OCI-LY7 (cell line): ENCODE data around the gene EMP1. TPM values are rescaled to one million over a fixed set of nuclear protein-coding genes. Genes with fewer than 3 reads are reported as not detected.

Experiments
- BruUV-seq: library from RNA; stranded (reverse); fragments of 400-500 nt; replicated peaks from 2 replicates; lab custom pipeline; 2021; lab: Mats Ljungman, UMichigan
- CTCF ChIA-PET: fragments of 300-600 bp; sonication (Branson Sonifier 250); formaldehyde crosslinking; loops from one replicate; lab custom pipeline; 2022; ENCODE audit warnings: antibody characterized with exemption; ENCODE audit not compliant: unreplicated experiment; lab: Charles Lee
- POLR2A ChIA-PET: fragments of 300-600 bp; sonication (Branson Sonifier 250); formaldehyde crosslinking; loops from one replicate; lab custom pipeline; 2022; ENCODE audit warnings: antibody characterized with exemption; lab: Charles Lee
- DNase-seq: peaks from one replicate; pipeline ENCODE4 v3.0.0-alpha.2; 2015; ENCODE audit warnings: low spot score
- H2AFZ ChIP-seq: fragments of 200-600 bp; sonication (generic), shearing (Covaris generic); 2 replicates; pipeline ENCODE4 v1.6.1; 2014; ENCODE audit warnings: mild to moderate bottlenecking, antibody characterized with exemption, low read length, moderate library complexity
- H3K27ac ChIP-seq: fragments of 200-600 bp; sonication (generic); 2 replicates; pipeline ENCODE4 v1.5.1; 2014; ENCODE audit warnings: mixed run types, low read depth, mild to moderate bottlenecking, moderate library complexity, low read length, inconsistent platforms; ENCODE audit not compliant: poor library complexity, severe bottlenecking
- H3K36me3 ChIP-seq: fragments of 200-600 bp; sonication (generic); 2 replicates; pipeline ENCODE4 v1.6.1; 2014; ENCODE audit warnings: mild to moderate bottlenecking, antibody characterized with exemption, low read length, moderate library complexity, mixed read lengths; ENCODE audit not compliant: insufficient read depth
- H3K4me1 ChIP-seq: fragments of 200-600 bp; sonication (generic); 2 replicates; pipeline ENCODE4 v1.5.1; 2014; ENCODE audit warnings: mild to moderate bottlenecking, low read length; ENCODE audit not compliant: insufficient read depth, poor library complexity, severe bottlenecking
- H3K4me2 ChIP-seq: fragments of 200-600 bp; sonication (generic); 2 replicates; pipeline ENCODE4 v1.6.1; 2014; ENCODE audit warnings: mild to moderate bottlenecking, low read length
- H3K4me3 ChIP-seq: fragments of 200-600 bp; sonication (generic); 2 replicates; pipeline ENCODE4 v1.5.1; 2014; ENCODE audit warnings: mild to moderate bottlenecking, low read depth, low read length; ENCODE audit not compliant: poor library complexity, severe bottlenecking
- H3K79me2 ChIP-seq: fragments of 200-600 bp; sonication (generic); 2 replicates; pipeline ENCODE4 v1.6.1; 2016; ENCODE audit warnings: low read depth, mild to moderate bottlenecking, low read length, moderate library complexity, mixed read lengths; ENCODE audit not compliant: insufficient read depth
- H3K9me2 ChIP-seq: fragments of 200-600 bp; sonication (generic); 2 replicates; pipeline ENCODE4 v1.6.1; 2016; ENCODE audit warnings: mild to moderate bottlenecking, low read length, mixed read lengths; ENCODE audit not compliant: insufficient read depth
- H3K9me3 ChIP-seq: fragments of 200-600 bp; sonication (generic); 2 replicates; pipeline ENCODE4 v1.6.1; 2014; ENCODE audit warnings: mild to moderate bottlenecking, mixed run types, low read length, mixed read lengths
- H4K20me1 ChIP-seq: fragments of 200-600 bp; sonication (generic); 2 replicates; pipeline ENCODE4 v1.6.1; 2014; ENCODE audit warnings: mild to moderate bottlenecking, antibody characterized with exemption, low read length, moderate library complexity, mixed read lengths; ENCODE audit not compliant: insufficient read depth
- EZH2phosphoT487 ChIP-seq: fragments of 200-600 bp; sonication (generic); IDR thresholded peaks from 2 replicates; pipeline ENCODE4 v1.6.1; 2018; ENCODE audit warnings: low read depth, borderline replicate concordance, mild to moderate bottlenecking, mixed run types, antibody characterized with exemption, low read length, moderate library complexity, mixed read lengths
- intact Hi-C: fragments of 100-400 bp; cut with micrococcal nuclease; formaldehyde crosslinking; loops from one replicate; pipeline ENCODE4 v1.10.0; 2022; ENCODE audit not compliant: unreplicated experiment
- total RNA-seq, 2 experiments: library from RNA; depleted of rRNA in 1 of 2; stranded (reverse); fragments of >200 nt in 1 of 2; shearing (Covaris generic) in 1 of 2; gene quantifications; 2 replicates each; pipeline ENCODE4 v1.2.3, GENCODE V29; 2014 to 2022
- TF ChIP-seq, protein P1 (sequence below): fragments of 200-600 bp; sonication (generic); conservative IDR thresholded peaks from 2 replicates; pipeline ENCODE4 v1.5.1; 2014; ENCODE audit warnings: mild to moderate bottlenecking, antibody characterized with exemption, low read length, moderate library complexity, mixed read lengths

Gene EMP1
- total RNA-seq, 2 experiments from 2014 or later = 0.40 TPM; not detected in 1

DNA sequence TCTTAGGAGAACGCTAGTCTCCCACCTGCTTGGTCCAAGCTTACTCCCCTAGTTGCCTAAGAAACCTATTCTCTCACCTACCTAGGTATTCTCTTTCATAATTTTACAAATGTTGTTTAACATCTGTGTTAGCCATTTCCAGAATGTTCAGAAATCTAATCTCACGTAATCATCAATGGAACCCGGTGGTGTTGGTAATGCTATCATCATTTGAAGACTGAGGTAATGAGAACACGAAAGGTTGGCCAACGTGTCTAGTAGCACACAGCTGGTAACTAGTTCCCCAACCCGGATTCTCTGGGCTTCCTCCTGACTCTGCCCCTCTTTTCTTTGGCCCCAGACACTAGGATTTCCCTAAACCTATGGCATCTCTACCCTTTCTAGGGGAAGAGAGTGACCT, 43.8 kb upstream of the EMP1 start:
- no peak overlapping the region for H3K27ac ChIP-seq
- H3K36me3 ChIP-seq = no peaks in the 10 kb centered on the region
- no peaks in the 10 kb centered on the region for H3K9me3 ChIP-seq
- no peaks in the 10 kb centered on the region for H3K9me2 ChIP-seq
- no peak for TF ChIP-seq EZH2phosphoT487
- TF ChIP-seq, protein P1, sequence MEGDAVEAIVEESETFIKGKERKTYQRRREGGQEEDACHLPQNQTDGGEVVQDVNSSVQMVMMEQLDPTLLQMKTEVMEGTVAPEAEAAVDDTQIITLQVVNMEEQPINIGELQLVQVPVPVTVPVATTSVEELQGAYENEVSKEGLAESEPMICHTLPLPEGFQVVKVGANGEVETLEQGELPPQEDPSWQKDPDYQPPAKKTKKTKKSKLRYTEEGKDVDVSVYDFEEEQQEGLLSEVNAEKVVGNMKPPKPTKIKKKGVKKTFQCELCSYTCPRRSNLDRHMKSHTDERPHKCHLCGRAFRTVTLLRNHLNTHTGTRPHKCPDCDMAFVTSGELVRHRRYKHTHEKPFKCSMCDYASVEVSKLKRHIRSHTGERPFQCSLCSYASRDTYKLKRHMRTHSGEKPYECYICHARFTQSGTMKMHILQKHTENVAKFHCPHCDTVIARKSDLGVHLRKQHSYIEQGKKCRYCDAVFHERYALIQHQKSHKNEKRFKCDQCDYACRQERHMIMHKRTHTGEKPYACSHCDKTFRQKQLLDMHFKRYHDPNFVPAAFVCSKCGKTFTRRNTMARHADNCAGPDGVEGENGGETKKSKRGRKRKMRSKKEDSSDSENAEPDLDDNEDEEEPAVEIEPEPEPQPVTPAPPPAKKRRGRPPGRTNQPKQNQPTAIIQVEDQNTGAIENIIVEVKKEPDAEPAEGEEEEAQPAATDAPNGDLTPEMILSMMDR = no peak
- POLR2A ChIA-PET = no interaction called here
- no peak overlapping the region for H2AFZ ChIP-seq
- DNase-seq = no peak
- H3K4me1 ChIP-seq = no peaks in the 10 kb centered on the region
- no TSS peak for BruUV-seq
- no peak overlapping the region for H3K4me3 ChIP-seq
- H3K79me2 ChIP-seq = no peaks in the 10 kb centered on the region
- no peaks in the 10 kb centered on the region for H4K20me1 ChIP-seq
- CTCF ChIA-PET = no interaction called here
- H3K4me2 ChIP-seq = no peak overlapping the region
- intact Hi-C loops = no loop called here

DNA sequence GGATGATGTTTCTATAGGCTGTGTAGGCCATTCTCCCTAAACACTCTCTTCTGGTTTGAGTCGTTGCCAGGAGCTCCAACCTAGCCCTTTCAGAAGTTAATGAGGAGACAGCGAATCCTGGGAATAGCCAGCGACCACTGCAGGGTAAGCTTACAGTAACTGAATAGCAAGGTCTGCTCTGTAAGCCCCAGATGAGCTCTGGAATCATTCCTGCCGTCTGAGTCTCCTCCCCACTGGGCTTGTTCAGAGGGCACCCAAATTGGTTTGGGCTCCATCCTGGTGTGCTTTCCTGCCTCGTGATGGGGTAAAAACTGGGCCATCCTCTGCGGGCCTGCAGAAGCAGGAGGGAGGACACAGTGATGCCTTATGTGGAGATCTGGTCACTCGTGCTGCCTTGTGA, 43.3 kb upstream of the EMP1 start:
- Histone ChIP-seq H3K4me1 (no peaks in the 10 kb centered on the region), H4K20me1 (no peaks in the 10 kb centered on the region), H3K9me3 (no peaks in the 10 kb centered on the region), H3K9me2 (no peaks in the 10 kb centered on the region), H2AFZ (no peak overlapping the region), H3K79me2 (no peaks in the 10 kb centered on the region), H3K27ac (no peak overlapping the region), H3K36me3 (no peaks in the 10 kb centered on the region), H3K4me3 (no peak overlapping the region), H3K4me2 (no peak overlapping the region)
- BruUV-seq = no TSS peak
- no peak for TF ChIP-seq EZH2phosphoT487
- TF ChIP-seq, protein P1 = no peak
- CTCF ChIA-PET = no interaction called here
- POLR2A ChIA-PET = no interaction called here
- DNase-seq = no peak
- intact Hi-C loops = no loop called here

DNA sequence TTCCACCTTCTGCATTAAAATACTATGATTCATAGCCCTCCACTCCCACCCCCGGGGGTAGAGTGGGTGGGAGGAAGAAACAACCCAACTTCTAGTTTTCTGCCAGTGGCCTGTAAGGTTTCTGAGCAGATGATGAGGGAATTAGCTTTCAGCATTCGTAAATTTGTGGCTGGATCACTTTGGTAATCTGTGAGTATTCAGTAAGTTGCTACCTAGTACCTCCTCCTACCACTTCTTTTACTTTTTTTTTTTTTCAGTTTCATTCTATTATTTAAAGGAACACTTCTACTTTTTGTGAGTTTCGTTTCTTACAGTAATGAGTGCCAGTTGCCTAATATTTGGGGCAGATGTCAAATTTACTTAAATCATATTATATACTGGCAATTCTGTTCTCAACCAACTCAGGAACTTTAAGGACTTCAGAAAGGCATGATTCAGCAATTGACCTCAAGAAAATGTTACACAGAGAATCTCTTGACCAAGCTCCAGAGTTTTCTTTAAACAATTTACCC, 42.4 kb upstream of the EMP1 start:
- BruUV-seq = no TSS peak
- Histone ChIP-seq H3K4me3 (no peak overlapping the region), H3K9me2 (no peaks in the 10 kb centered on the region), H3K4me1 (no peaks in the 10 kb centered on the region), H2AFZ (no peak overlapping the region), H4K20me1 (no peaks in the 10 kb centered on the region), H3K36me3 (no peaks in the 10 kb centered on the region), H3K9me3 (no peaks in the 10 kb centered on the region), H3K27ac (no peak overlapping the region), H3K79me2 (no peaks in the 10 kb centered on the region), H3K4me2 (no peak overlapping the region)
- TF ChIP-seq, protein P1 = no peak
- TF ChIP-seq EZH2phosphoT487 = no peak
- POLR2A ChIA-PET = no interaction called here
- DNase-seq = no peak
- intact Hi-C loops = no loop called here
- CTCF ChIA-PET = no interaction called here
